GM19099 (cell line): Measurements from ENCODE around the gene PRSS21.

Source experiments
- POLR2A ChIP-seq: IDR thresholded peaks from 3 replicates; pipeline ENCODE4 v1.6.1; 2011; ENCODE audit warnings: low read depth; ENCODE audit not compliant: insufficient read length; ENCODE audit errors: extremely low read depth

Gene PRSS21, protein sequence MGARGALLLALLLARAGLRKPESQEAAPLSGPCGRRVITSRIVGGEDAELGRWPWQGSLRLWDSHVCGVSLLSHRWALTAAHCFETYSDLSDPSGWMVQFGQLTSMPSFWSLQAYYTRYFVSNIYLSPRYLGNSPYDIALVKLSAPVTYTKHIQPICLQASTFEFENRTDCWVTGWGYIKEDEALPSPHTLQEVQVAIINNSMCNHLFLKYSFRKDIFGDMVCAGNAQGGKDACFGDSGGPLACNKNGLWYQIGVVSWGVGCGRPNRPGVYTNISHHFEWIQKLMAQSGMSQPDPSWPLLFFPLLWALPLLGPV

DNA sequence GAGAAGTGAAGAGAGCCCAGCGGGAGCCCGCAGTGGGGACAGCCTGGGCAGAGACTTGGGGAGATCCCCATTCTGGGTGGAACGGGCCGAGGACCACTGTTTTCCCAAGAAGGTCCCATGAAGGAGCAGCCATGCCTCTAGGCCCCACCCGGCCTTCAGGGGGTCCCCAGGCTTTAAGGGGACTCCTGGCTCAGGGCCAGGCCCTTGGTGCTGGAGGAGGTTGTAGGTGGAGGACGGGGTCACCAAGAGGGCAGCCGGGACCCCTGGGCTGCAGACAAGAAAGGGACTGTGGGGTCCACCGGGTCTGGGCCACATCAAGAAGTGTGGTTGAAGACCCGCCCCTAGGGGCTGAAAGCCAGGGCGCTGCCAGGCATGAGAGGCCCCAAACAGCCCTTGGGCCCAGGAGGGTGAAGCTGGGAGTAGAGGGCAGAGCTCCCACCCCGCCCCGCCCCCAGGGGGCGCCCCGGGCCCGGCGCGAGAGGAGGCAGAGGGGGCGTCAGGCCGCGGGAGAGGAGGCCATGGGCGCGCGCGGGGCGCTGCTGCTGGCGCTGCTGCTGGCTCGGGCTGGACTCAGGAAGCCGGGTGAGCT, at the start of gene PRSS21:
PRSS21 (plus strand) TSS at position 487 of the 589 bp plus-strand sequence; CDS start at position 519, 32 bp downstream.
- no peak for TF ChIP-seq POLR2A

DNA sequence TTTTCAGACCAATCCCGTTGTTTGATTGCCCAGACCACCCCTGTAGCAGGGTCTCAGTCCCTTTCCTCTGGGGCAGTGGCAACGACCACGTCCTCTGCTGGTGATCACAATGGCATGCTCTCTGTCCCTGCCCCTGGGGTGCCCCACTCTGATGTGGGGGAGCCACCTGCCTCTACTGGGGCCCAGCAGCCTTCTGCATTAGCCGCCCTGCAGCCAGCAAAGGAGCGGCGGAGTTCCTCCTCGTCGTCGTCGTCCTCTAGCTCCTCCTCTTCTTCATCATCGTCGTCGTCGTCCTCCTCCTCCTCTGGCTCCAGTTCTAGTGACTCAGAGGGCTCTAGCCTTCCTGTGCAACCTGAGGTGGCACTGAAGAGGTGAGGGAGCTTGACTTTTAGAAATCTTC, 49.1 kb upstream of the PRSS21 start:
- no peak for TF ChIP-seq POLR2A

DNA sequence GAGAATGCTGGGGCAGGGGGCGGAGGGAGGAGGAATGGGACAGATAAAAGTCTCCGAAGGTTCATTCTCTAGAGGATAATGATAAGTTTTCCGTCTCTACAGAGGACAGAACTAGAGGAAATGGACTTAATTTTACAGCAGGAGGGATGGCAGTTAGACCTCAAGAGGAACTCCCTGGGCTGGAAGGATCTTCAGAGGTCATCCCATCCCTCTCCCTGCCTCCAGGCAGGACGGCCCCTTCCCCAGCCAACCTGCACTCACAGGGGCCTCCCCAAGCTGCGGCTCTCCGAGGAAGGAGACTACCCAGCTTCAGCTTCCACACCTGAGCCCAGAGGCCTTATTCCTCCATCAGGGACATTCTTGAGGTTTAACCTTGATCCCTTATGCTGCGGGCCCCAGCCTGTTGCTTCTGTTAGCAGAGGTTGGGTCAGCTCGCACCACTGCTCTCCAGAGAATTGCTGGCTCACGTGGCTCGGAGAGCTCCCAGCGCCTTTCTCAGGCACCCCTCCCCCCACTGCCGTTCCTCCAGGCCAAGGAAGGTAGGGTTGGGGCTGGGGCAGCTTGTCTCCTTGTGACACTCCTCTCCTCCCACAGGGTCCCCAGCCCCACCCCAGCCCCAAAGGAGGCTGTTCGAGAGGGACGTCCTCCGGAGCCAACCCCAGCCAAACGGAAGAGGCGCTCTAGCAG, 48.5 kb upstream of the PRSS21 start:
- no peak for TF ChIP-seq POLR2A

DNA sequence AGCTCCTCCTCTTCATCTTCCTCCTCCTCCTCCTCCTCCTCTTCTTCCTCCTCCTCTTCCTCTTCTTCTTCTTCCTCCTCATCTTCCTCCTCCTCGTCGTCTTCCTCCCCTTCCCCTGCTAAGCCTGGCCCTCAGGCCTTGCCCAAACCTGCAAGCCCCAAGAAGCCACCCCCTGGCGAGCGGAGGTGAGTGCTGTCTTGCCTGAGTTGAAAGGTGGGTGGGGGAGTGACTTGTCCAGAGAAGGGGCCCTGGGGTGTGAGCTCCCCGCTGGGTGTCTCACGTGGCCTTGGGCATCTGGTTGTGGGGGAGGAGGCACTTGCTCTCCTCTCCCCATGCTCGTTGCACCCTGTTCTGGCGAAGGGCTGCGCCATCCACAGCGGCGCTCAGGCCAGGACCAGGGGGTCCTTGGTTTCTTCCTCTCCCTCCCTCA, 47.9 kb upstream of the PRSS21 start:
- no peak for TF ChIP-seq POLR2A

DNA sequence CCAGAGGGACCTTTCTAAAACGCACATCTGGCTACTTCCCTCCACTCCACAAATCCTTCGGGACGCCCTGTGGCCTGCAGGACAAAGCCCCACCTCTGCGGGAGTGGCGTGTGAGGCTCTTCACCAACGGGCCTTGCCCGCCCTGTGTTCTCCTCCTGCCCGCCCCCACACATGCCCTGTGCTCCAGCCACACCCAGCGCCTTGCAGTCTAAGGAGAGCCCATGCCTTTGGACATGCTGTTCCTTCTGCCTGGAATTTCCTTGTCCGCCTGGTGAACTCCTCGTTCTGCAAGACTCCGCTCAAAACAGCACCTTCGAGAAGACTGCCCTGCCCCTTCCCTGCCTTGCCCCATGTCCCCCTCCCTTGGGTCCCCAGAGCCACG, 47.4 kb upstream of the PRSS21 start:
- TF ChIP-seq POLR2A: no peak

DNA sequence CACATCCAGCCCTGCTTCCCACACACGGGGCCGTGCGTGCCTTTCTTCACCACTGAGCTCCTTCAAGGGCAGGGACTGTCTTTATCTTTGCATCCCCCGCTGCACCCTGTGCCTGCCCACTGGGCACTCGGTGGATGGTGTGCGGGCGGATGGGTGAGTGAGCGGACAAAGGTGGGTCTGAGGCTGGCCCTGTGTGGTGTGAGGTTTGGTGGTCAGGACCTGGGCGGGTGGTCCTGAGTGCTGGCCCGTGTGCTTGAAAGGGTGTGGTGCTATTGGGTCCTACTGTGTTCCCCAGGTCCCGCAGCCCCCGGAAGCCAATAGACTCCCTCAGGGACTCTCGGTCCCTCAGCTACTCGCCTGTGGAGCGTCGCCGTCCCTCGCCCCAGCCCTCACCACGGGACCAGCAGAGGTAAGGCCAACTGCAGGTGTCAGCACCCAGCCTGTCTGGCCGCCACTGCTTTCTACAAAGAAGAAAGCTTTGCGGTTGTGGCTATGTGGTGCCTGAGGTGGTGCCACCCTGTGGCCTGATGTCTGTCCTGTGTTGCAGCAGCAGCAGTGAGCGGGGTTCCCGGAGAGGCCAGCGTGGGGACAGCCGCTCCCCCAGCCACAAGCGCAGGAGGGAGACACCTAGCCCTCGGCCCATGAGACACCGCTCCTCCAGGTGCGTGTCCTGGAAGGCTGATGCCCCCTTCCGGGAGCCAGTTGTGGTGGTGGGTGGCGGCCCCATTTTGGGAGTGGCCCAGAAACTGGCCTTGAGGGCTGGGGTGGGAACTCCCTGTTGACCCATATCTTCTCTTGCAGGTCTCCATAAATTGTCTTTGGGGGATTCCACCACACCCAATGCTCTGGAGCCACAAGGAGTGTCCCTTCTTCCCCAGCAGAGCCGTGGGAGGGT, 46.7 kb upstream of the PRSS21 start:
- TF ChIP-seq POLR2A: peak; percentile 19

DNA sequence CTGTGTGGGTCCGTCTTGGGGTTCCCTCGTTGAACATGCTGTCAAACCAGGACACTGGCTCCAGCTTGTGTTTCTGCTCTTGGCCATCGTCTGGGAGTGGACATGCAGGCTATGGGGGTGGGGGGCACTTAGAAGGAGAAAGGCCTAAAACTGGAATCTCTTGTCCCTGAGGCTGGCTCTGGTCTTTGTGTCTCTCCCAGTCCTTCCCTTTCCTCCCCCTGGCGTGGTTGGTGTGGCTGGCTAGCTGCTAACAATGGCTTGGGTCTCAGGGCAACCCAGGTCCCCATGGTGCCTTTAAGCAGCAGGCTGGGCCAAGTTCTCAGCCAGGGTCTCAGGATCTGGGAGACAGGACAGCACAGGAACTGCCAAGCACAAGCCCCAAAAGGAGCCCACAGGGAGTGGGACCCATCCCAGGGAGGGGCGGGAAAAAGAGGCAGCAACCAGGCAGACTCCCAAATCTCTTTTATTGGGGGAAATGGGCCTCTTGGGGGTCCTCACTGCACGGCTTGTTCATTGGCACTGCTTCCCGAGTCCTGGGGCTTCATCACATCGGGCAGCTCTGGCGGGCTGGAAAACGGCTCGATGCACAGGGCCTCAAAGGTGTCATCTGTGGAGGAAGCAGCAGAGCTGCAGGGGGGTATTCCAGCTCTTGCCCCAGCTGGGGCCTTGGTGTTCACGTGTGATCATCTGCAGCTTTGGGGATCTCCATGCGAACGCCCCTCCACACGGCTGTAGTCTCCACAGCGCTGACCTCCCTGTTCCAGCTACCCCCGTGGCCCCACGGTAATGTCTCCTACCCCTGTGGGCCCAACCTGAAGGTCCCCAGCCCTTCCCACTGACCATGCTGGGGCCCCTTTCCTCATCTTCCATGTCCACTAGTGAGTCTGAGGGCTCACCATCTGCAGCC, 45.3 kb upstream of the PRSS21 start:
- peak; percentile 12 for TF ChIP-seq POLR2A

DNA sequence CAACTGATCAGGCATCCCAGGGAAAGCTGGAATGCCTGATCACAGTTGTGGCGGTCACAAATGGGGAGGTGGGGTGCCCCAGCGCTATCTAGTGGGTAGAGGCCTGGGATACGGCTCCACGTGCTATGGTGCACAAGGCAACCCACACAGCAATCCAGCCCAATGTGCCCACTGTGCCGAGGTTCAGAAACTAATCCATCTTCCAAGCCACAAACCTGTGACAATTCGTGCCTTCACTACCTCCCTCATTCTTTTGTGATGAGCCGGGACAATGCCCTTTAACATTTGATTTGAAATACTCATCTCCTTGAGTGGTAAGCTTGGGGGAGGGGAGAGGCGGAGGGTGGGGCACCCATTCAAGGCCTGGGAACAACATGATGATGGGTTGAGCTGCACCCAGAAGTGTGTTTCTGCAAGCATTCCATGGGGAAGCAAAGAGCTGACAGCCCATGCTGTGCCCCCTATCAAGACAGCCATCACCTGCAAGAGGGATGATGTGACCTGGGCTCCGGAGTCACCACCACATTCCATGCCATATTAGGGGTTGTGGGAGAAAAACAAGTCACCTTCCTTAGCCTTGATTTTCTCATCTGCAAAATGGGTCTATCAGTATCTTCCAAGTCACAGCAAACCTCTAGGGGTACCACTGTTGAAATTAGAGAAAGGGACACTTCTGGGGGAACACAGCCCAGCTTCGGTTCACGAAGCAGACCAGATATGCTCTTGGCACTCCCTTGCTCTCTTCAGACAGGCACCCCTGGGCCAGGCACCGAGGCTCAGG, 43.7 kb upstream of the PRSS21 start:
- TF ChIP-seq POLR2A: no peak

DNA sequence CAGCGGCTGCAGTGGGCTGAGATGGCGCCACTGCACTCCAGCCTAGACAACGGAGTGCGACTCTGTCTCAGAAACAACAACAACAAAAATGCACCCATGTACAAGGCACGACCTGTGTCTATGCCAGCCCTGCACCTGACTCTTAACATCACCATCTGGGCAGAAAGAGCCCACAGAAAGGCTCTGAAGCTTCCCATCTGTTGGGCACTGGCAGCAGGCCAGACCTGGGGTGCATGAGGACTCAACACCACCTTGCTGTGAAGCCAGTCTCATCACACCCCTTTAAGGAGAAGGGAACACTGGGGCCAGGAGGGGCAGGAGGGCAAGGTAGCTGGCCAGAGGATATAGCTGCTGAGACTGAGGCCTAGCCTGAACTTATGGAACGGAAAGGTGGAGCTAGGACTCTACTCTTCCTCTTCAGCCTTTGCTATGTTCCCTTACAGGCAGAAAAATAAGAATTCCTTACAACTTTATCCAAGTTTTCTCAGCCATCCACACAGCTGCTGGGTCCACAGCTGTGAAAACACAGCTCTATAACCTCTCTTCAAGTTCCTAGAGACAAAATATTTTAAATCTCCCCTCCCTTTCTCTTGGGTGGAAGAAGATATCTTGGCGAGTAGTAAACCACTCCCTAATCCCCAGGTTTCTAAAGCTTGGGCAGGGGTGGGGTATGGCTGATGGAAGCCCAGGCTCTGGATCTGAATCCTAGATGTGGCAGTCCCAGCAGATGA, 42.7 kb upstream of the PRSS21 start:
- no peak for TF ChIP-seq POLR2A

DNA sequence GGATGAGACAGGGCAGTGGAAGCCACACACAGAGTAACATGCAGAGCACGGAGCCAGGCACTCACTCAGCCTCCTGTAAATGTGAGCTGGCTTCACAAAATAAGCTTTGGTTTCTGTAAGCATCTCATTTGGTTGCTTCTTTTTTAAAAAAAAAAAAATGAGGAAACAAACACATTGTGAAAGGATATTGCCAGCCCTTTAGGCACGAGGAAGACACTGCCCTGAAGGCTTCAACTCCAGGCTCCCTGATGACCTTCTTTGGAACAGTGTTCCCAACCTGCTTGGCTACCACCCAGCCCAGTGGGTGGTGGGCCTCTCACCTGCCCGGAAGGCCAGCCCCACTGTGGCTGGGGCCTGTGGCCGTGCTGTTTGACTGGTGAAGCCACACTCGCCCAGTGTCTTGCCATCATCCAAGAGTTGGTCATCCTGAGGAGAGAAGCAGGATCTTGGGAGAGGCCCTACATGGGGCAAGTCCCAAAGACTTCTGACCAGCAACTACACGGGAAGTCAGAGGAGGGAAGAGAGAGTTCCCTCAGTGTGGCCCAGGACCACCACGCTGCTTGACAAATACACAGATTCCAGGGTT, 41.8 kb upstream of the PRSS21 start:
- no peak for TF ChIP-seq POLR2A

DNA sequence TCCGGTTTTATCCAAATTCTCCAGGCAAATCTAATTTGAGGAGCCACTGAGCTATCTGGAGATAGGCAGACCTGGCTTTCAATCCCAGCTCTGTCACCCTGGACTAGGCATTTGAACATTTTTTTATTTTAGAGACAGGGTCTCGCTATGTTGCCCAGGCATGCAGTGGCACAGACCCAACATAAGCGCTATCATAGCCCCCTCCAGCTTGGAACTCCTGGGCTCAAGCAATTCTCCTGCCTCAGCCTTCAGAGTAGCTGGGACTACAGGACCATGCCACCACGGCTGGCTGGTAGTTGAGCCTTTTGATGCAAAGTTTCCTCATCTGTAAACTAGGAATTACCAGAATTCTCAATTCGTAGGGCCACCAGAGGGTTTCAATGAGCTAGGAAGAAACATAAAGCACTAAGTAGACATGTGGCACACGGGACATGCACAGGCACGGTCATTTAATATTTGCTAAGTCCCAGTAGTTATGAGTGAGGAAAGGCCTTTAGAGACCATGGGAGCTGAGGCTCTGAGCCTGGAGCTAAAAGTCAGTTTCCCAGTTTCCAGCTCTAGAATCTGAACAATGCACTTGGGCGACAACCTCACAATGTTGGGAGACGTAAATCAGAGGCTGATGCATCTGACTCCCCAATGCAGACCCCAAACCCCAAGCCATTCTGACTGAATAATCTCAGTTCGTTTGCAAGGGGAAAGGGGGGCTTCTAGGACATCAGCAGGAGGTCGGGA, 41.1 kb upstream of the PRSS21 start:
- no peak for TF ChIP-seq POLR2A
